ENCODE results near the gene SLC6A6. TPM values are rescaled to one million over a fixed set of nuclear protein-coding genes. Genes with fewer than 3 reads are reported as not detected.

Gene SLC6A6
- total RNA-seq, 1 experiment from 2014 or later: 72.6 TPM

GRCh38 chr3:14492948-14493881, 90.8 kb downstream of the SLC6A6 start:
- no peak for DNase-seq
- H3K56ac ChIP-seq (ENCODE audit: insufficient read length, low read depth, low read length): no peak overlapping the region
- no peak overlapping the region for H2BK120ac ChIP-seq (ENCODE audit: low read depth, low read length, poor library complexity, severe bottlenecking)
- H3K14ac ChIP-seq (ENCODE audit: insufficient read depth, low read length): no peak overlapping the region
- TF ChIP-seq, protein P1, sequence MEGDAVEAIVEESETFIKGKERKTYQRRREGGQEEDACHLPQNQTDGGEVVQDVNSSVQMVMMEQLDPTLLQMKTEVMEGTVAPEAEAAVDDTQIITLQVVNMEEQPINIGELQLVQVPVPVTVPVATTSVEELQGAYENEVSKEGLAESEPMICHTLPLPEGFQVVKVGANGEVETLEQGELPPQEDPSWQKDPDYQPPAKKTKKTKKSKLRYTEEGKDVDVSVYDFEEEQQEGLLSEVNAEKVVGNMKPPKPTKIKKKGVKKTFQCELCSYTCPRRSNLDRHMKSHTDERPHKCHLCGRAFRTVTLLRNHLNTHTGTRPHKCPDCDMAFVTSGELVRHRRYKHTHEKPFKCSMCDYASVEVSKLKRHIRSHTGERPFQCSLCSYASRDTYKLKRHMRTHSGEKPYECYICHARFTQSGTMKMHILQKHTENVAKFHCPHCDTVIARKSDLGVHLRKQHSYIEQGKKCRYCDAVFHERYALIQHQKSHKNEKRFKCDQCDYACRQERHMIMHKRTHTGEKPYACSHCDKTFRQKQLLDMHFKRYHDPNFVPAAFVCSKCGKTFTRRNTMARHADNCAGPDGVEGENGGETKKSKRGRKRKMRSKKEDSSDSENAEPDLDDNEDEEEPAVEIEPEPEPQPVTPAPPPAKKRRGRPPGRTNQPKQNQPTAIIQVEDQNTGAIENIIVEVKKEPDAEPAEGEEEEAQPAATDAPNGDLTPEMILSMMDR (conservative IDR thresholded peaks at IDR 0.05): no peak
- H3K36me3 Mint-ChIP-seq (ENCODE audit: insufficient read depth in 1 of 3, low read depth in 3 of 3): peaks cover 0 to 5% (median 0%) of the 10 kb centered on the region in 3 experiments; a peak in 3 of 7 replicates
- H2BK15ac ChIP-seq (ENCODE audit: low read depth, low read length): no peak overlapping the region
- no peaks in the 10 kb centered on the region for H3K79me1 ChIP-seq (ENCODE audit: insufficient read depth, low read depth, low read length, poor library complexity, severe bottlenecking)
- no peak overlapping the region for H3K23ac ChIP-seq (ENCODE audit: insufficient read length, low read depth, low read length)
- no peak overlapping the region for H3K4me2 ChIP-seq (ENCODE audit: insufficient read depth, insufficient read length, low read length)
- H3T11ph ChIP-seq (ENCODE audit: low read length): no peak overlapping the region
- H2AFZ ChIP-seq (ENCODE audit: low read length): no peak overlapping the region
- no peak overlapping the region for H2AK5ac ChIP-seq (ENCODE audit: insufficient read length, low read length)
- no peak overlapping the region for H2BK5ac ChIP-seq (ENCODE audit: insufficient read length, low read length)
- no peak overlapping the region for H3K4me3 Mint-ChIP-seq
- H4K8ac ChIP-seq (replicated peaks; ENCODE audit: insufficient read length, low read depth, low read length): no peak overlapping the region
- H3K27me3 Mint-ChIP-seq (ENCODE audit: low read depth): peaks cover 8% of the 10 kb centered on the region
- H3K18ac ChIP-seq (ENCODE audit: insufficient read length, low read depth, low read length): no peak overlapping the region
- no peak overlapping the region for H2BK12ac ChIP-seq (ENCODE audit: insufficient read length, low read depth, low read length)
- no peak overlapping the region for H3K27ac Mint-ChIP-seq
- no peak overlapping the region for H3K27ac ChIP-seq (ENCODE audit: insufficient read length, low read depth, low read length)
- H3K9ac ChIP-seq (ENCODE audit: extremely low read depth, insufficient read length, low read length): no peak overlapping the region
- no peaks in the 10 kb centered on the region for H3K23me2 ChIP-seq (ENCODE audit: insufficient read length, low read depth, low read length, poor library complexity, severe bottlenecking)
- H3K79me2 ChIP-seq (ENCODE audit: insufficient read depth, low read length): no peaks in the 10 kb centered on the region
- H3K4me1 ChIP-seq (ENCODE audit: insufficient read depth, low read length): no peaks in the 10 kb centered on the region
- no peak overlapping the region for H4K5ac ChIP-seq (ENCODE audit: insufficient read length, low read depth, low read length)
- WGBS (ENCODE audit: extremely low coverage, insufficient read length, low lambda C conversion rate): no CpG with 5 or more reads among the region's 31 CpGs
- no peak overlapping the region for H3K4ac ChIP-seq (ENCODE audit: low read depth, low read length)
- no peak overlapping the region for H2BK20ac ChIP-seq (ENCODE audit: low read depth, low read length, poor library complexity, severe bottlenecking)
- H4K20me1 ChIP-seq (ENCODE audit: control insufficient read depth, insufficient read depth, insufficient read length): no peaks in the 10 kb centered on the region
- H3K9me3 ChIP-seq (ENCODE audit: control insufficient read depth, low read depth, low read length): no peaks in the 10 kb centered on the region
- no peaks in the 10 kb centered on the region for H3K9me3 Mint-ChIP-seq
- no peaks in the 10 kb centered on the region for H3K27me3 ChIP-seq (ENCODE audit: insufficient read depth, low read length)
- peaks cover 6% of the 10 kb centered on the region in 2 experiments for H3K4me1 Mint-ChIP-seq
- H4K91ac ChIP-seq (ENCODE audit: insufficient read length, low read depth, low read length): no peak overlapping the region

Data from H9 (cell line).